Keratinocyte (primary cell): ENCODE measurements around the gene CDK17. TPM values are rescaled to one million over a fixed set of nuclear protein-coding genes. Genes with fewer than 3 reads are reported as not detected.

Experiments used
- DNase-seq: peaks from one replicate; pipeline ENCODE4 v3.0.0-alpha.2; 2011; ENCODE audit warnings: low read depth, missing footprints, low spot score
- FAIRE-seq: peaks from 2 replicates; lab custom pipeline; 2011; peaks lifted over from hg19 to GRCh38; lab: Jason Lieb, UNC
- H2AFZ ChIP-seq: 2 replicates; pipeline ENCODE4 v1.6.0; 2012; ENCODE audit warnings: low read length, control low read depth, inconsistent platforms; ENCODE audit not compliant: control insufficient read depth
- H3K27ac ChIP-seq: 2 replicates; pipeline ENCODE4 v1.5.1; 2011; ENCODE audit warnings: low read length; ENCODE audit not compliant: control insufficient read depth, insufficient read depth
- H3K27me3 ChIP-seq: 3 replicates; pipeline ENCODE4 v1.6.0; 2011; ENCODE audit warnings: low read length; ENCODE audit not compliant: control insufficient read depth, insufficient read depth; ENCODE audit errors: extremely low read depth
- H3K36me3 ChIP-seq, 2 experiments: 2 replicates in 1 of 2; 3 replicates in 1 of 2; pipeline ENCODE4 v1.5.1; 2011; ENCODE audit warnings: low read length in 2 of 2, mild to moderate bottlenecking in 1 of 2; ENCODE audit not compliant: control insufficient read depth in 2 of 2, insufficient read depth in 2 of 2; ENCODE audit errors: extremely low read depth in 1 of 2
- H3K4me1 ChIP-seq: 3 replicates; pipeline ENCODE4 v1.5.1; 2011; ENCODE audit warnings: low read length; ENCODE audit not compliant: control insufficient read depth, insufficient read depth; ENCODE audit errors: extremely low read depth
- H3K4me2 ChIP-seq: 3 replicates; pipeline ENCODE4 v1.6.0; 2011; ENCODE audit warnings: low read depth, low read length; ENCODE audit not compliant: control insufficient read depth, insufficient read depth; ENCODE audit errors: extremely low read depth
- H3K4me3 ChIP-seq, 3 experiments: fragments of 200-600 bp in 1 of 3; sonication (generic) in 1 of 3; 2 replicates in 2 of 3; 3 replicates in 1 of 3; pipeline ENCODE4 v1.5.1; 2011 to 2016; ENCODE audit warnings: low read length in 3 of 3, mild to moderate bottlenecking in 3 of 3, control low read depth in 2 of 3, inconsistent platforms in 1 of 3, low read depth in 1 of 3, mixed read lengths in 1 of 3, mixed run types in 1 of 3, moderate library complexity in 1 of 3; ENCODE audit not compliant: control insufficient read depth in 2 of 3, insufficient read depth in 2 of 3; ENCODE audit errors: extremely low read depth in 1 of 3
- H3K79me2 ChIP-seq: 2 replicates; pipeline ENCODE4 v1.6.0; 2012; ENCODE audit warnings: low read length; ENCODE audit not compliant: control insufficient read depth, insufficient read depth
- H3K9ac ChIP-seq: 3 replicates; pipeline ENCODE4 v1.6.0; 2011; ENCODE audit warnings: low read length; ENCODE audit not compliant: control insufficient read depth, insufficient read depth; ENCODE audit errors: extremely low read depth
- H3K9me1 ChIP-seq: 3 replicates; pipeline ENCODE4 v1.6.0; 2011; ENCODE audit warnings: low read length; ENCODE audit not compliant: control insufficient read depth, insufficient read depth; ENCODE audit errors: extremely low read depth
- H3K9me3 ChIP-seq: 2 replicates; pipeline ENCODE4 v1.5.1; 2012; ENCODE audit warnings: low read depth, low read length; ENCODE audit not compliant: control insufficient read depth
- H4K20me1 ChIP-seq: 3 replicates; pipeline ENCODE4 v1.6.0; 2011; ENCODE audit warnings: low read length; ENCODE audit not compliant: control insufficient read depth, insufficient read depth; ENCODE audit errors: extremely low read depth
- EZH2 ChIP-seq: IDR thresholded peaks from one replicate; pipeline ENCODE4 v1.6.1; 2012; ENCODE audit warnings: inconsistent platforms, mild to moderate bottlenecking, low read length, moderate library complexity
- dilution Hi-C: fragments of 300-500 bp; cut with MboI; formaldehyde crosslinking; loops from one replicate; pipeline ENCODE4 v1.7.0; 2020; ENCODE audit warnings: low sequenced_read_pairs; ENCODE audit not compliant: extremely low pct_ligation_motif_present
- polyA plus RNA-seq, 5 experiments: library from polyadenylated mRNA; depleted of rRNA in 3 of 5; stranded (reverse) in 3 of 5; stranded (forward) in 1 of 5; unstranded in 1 of 5; fragments of >200 nt; gene quantifications; 1 replicate in 1 of 5; 2 replicates in 3 of 5; 3 replicates in 1 of 5; pipeline versions ENCODE4 v1.2.1 to v1.2.3, GENCODE V29; 2011 to 2012; ENCODE audit warnings: missing spikeins in 2 of 5, low read depth in 1 of 5, low replicate concordance in 1 of 5
- TF ChIP-seq, protein P1 (sequence below), 3 experiments: IDR thresholded peaks in 1 of 3; conservative IDR thresholded peaks in 1 of 3; optimal IDR thresholded peaks in 1 of 3; 2 replicates in 2 of 3; 3 replicates in 1 of 3; pipeline versions ENCODE3 to v1.5.1; 2011; ENCODE audit warnings: low read length in 3 of 3, mild to moderate bottlenecking in 3 of 3, moderate library complexity in 2 of 3, control low read depth in 1 of 3, inconsistent platforms in 1 of 3; ENCODE audit not compliant: insufficient read depth in 2 of 3; ENCODE audit errors: extremely low read depth in 1 of 3

Gene CDK17
- polyA plus RNA-seq, 1 donor (not counting 4 experiments of a cell fraction or from before 2014, with no cell fraction given) = 33.0 TPM

DNA sequence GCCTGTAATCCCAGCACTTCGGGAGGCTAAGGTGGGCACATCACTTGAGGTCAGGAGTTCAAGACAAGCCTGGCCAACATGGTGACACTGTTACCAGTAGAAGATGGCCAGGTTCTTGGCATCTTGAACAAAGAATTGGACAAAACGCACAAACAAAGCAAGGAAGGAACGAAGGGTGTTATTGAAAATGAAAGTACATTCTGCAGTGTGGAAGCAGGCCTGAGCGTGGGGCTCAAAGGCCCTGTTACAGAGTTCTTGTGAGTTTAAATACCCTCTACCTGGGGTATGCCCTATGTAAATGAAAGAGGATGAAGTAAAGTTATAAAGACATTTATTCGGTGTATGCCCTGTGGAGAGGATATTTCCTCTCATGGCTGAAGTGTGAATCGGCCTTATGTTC lies 20.8 kb upstream of the CDK17 start:
- Histone ChIP-seq H3K79me2 (peaks cover 31% of the 10 kb centered on the region), H3K9me3 (peaks cover 3% of the 10 kb centered on the region), H3K4me2 (no peak overlapping the region), H3K9me1 (no peaks in the 10 kb centered on the region), H3K27me3 (no peaks in the 10 kb centered on the region), H3K4me3 (no peak overlapping the region), H3K4me1 (peaks cover 25% of the 10 kb centered on the region), H3K9ac (no peak overlapping the region), H2AFZ (no peak overlapping the region), H3K36me3 (peaks cover 5 to 9% of the 10 kb centered on the region in 2 experiments), H3K27ac (no peak overlapping the region), H4K20me1 (no peaks in the 10 kb centered on the region)
- TF ChIP-seq, protein P1, sequence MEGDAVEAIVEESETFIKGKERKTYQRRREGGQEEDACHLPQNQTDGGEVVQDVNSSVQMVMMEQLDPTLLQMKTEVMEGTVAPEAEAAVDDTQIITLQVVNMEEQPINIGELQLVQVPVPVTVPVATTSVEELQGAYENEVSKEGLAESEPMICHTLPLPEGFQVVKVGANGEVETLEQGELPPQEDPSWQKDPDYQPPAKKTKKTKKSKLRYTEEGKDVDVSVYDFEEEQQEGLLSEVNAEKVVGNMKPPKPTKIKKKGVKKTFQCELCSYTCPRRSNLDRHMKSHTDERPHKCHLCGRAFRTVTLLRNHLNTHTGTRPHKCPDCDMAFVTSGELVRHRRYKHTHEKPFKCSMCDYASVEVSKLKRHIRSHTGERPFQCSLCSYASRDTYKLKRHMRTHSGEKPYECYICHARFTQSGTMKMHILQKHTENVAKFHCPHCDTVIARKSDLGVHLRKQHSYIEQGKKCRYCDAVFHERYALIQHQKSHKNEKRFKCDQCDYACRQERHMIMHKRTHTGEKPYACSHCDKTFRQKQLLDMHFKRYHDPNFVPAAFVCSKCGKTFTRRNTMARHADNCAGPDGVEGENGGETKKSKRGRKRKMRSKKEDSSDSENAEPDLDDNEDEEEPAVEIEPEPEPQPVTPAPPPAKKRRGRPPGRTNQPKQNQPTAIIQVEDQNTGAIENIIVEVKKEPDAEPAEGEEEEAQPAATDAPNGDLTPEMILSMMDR (optimal IDR thresholded peaks at IDR 0.05 in 1 of 3, IDR thresholded peaks at IDR 0.05 in 1 of 3, conservative IDR thresholded peaks at IDR 0.05 in 1 of 3; ENCODE audit: extremely low read depth in 1 of 3, insufficient read depth in 2 of 3, low read length in 3 of 3) = no peak
- no peak for TF ChIP-seq EZH2
- DNase-seq (no peak), FAIRE-seq (no peak)
- dilution Hi-C loops = no loop called here

DNA sequence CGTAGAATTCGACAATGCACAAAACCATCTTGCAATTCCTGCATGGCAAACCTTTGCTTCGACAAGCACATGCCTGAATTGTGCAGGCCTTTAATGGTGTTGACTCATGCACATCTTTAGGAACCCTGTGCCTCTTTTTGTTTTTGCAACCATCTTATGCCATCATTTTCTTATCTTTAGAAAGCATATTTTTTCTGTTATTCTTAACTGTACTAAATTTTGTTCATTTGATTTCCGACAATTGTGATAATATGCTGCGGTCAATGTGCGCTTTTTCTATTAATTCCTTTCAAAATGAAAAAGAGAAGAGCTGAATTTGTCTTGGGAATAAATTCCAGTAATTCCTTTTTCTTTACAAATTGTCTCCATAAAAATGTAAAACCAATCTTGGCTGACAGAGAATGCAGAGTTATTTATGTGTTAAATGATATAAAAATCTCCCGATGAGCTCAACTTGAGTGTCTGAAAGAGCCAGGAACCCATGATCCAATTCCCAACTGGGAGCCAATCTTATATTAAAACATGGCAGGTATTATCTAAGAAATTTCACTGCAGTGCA lies 20.1 kb upstream of the CDK17 start:
- dilution Hi-C loops = no loop called here
- TF ChIP-seq EZH2 = no peak
- TF ChIP-seq, protein P1 (optimal IDR thresholded peaks at IDR 0.05 in 1 of 3, IDR thresholded peaks at IDR 0.05 in 1 of 3, conservative IDR thresholded peaks at IDR 0.05 in 1 of 3; ENCODE audit: extremely low read depth in 1 of 3, insufficient read depth in 2 of 3, low read length in 3 of 3) = no peak
- no peak overlapping the region for H2AFZ ChIP-seq
- FAIRE-seq (no peak), DNase-seq (no peak)
- H3K4me1 ChIP-seq = peaks cover 25% of the 10 kb centered on the region
- H3K9me1 ChIP-seq = no peaks in the 10 kb centered on the region
- peaks cover 5 to 9% of the 10 kb centered on the region in 2 experiments for H3K36me3 ChIP-seq
- H4K20me1 ChIP-seq = no peaks in the 10 kb centered on the region
- H3K9me3 ChIP-seq = peaks cover 3% of the 10 kb centered on the region
- H3K4me2 ChIP-seq = no peak overlapping the region
- H3K27me3 ChIP-seq = no peaks in the 10 kb centered on the region
- peaks cover 28% of the 10 kb centered on the region for H3K79me2 ChIP-seq
- H3K27ac ChIP-seq = no peak overlapping the region
- no peak overlapping the region for H3K4me3 ChIP-seq
- H3K9ac ChIP-seq = no peak overlapping the region
